ENCODE results near the gene ARID1B.

ARID1B gene

DNA sequence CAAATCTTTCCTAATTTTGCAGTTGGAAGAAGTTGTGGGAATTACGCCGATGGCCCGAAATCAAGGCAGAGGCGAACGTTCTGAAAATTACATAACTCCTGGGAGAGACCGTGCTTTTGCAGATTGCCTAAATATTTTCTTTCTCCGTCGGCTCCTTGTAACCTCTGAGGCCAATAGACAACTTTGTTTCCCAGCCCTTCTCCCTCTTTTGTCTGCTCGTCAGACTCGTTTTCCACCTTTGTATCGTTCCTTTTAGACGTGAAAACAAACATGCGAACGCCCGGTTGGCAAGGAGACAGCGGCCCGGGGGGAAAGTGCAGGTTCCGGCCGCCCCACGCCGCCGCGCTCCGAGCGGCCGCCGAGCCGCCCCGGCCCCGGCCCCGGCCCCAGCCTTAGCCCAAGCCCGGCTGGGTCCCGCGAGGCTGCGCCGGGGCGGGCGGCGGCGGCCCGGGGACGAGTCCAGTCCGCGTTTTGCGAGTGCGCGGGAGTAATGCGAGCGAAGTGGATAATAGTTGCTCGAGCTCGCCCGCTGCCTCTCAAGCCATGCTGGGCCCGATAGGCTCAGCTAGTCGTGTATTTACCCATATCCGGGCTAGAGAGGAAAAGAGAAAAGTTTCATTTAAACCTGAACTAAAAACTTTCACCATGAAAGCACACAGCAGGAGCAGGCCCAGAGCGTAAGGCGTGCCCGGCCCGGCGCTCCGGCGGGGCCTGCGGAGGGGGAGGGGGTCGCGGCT is at the start of gene ARID1B:
Gene ARID1B, plus strand, starts transcription at position 539 of the 737 bp plus-strand sequence. CDS start 303 bp downstream, outside the sequence.
- in situ Hi-C loops (cut with MboI; ENCODE audit: low sequenced_read_pairs), result no loop called here

DNA sequence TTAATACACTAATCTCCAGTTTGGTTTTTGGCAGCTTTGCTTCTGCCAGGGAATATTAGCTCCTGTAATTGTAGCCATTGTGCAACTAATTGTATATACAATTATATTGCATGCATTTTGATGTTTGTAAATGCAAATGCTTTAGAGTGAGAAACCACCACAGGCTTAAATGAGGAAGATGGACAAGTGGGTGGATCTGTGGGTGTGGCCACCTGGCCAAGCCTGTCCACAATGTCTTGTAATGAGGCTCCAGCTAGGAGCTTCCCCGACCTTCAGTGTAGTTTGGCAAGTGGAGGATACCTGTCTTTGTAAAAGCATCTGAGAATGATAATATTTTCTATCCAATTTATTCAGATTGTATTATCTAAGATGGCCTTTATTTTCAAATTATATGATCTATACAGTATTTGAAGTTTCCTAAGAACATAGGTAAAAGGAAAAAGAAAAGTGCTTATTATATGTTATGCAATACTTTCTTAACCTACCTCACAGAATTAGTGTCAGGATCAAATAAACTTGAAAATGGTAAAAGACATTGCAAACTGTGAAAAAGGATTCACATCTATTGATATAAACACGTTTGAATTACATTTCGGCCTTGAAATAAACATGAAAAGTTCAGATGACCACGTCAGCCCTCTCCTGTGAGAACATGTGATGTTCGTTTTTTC is 49.3 kb upstream of the ARID1B start:
- in situ Hi-C loops (cut with MboI; ENCODE audit: low sequenced_read_pairs), result no loop called here

DNA sequence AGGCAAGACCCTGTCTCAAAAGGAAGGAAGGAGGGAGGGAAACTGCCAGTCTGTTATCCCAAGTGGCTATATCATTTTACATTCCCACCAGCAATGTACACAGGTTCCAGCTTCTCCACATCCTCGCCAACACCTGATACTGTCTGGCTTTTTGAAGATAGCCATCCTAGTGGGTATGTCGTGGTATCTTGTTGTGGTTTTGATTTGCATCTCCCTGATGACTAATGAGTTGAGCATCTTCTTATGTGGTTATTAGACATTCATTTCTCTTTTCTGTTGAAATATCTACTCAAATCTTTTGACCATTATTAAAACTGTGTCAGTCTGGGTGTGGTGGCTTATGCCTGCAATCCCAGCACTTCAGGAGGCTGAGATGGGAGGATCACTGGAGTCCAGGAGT is 47.9 kb upstream of the ARID1B start:
- in situ Hi-C loops (cut with MboI; ENCODE audit: low sequenced_read_pairs), result no loop called here

DNA sequence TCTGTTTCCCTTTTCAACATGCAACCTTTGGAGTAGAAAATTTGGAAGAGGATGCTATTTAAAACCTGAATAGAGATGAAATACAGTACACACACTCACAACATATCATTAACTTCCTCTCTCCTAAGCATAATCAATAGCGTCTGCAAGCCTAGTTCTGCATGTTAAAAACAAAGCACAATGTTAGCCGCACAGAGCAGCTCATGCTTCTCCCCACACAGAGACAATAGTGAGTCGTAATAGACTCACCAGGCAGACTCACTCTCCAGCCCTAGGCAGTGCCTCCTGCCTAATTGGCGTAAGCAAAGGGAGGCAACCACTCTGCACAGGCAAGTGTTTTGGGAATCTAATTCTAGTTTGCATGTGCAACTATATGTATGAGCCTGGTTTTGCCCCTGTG is 45.8 kb upstream of the ARID1B start:
- in situ Hi-C loops (cut with MboI; ENCODE audit: low sequenced_read_pairs), result no loop called here

- in situ Hi-C loops (cut with MboI; ENCODE audit: low sequenced_read_pairs), result no loop called here
Measured at GRCh38 chr6:156735751-156736150, 41.4 kb upstream of the ARID1B start.

DNA sequence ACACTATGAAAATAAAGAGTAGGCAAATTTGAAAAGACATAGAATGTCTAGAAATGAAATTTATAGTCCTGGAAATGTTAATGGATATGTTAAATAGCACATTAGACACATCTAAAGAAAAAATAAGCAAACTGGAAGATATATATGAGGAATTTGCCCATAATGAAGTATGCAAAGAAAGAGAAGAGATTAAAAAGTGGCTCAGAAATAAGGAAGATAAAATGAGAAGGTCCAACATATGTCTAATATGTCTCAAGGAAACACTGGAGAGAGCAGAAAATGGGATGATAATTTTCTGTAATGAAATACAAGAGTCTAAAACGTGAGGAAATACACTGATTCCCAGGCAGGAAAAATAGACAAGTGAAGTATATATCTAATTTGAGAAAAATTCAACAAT is 36.6 kb upstream of the ARID1B start:
- in situ Hi-C loops (cut with MboI; ENCODE audit: low sequenced_read_pairs), result no loop called here

- in situ Hi-C loops (cut with MboI; ENCODE audit: low sequenced_read_pairs), result no loop called here
Measured at GRCh38 chr6:156741287-156742073, 35.7 kb upstream of the ARID1B start.

- in situ Hi-C loops (cut with MboI; ENCODE audit: low sequenced_read_pairs), result no loop called here
Measured at GRCh38 chr6:156747715-156748114, 29.5 kb upstream of the ARID1B start.

DNA sequence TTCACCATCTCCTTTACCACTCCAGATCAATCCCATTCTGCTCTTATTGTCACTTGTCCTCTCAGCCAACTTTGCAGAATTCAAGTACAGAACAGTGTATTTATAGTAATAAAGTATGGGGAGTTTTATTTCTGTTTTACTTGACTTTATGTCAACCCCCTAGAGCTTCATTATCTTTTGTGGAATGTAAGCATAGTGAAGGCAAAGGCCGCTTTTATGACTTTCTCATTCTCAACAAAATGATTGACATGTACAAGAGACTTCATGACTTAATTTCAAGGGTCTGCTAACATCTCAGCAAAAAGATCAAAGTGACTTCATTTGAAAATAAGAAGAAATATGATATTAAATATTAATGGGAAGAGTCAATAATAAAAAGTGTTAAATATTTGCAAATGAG is 28.7 kb upstream of the ARID1B start:
- in situ Hi-C loops (cut with MboI; ENCODE audit: low sequenced_read_pairs), result no loop called here

- in situ Hi-C loops (cut with MboI; ENCODE audit: low sequenced_read_pairs), result no loop called here
Measured at GRCh38 chr6:156752666-156753301, 24.4 kb upstream of the ARID1B start.

- in situ Hi-C loops (cut with MboI; ENCODE audit: low sequenced_read_pairs), result no loop called here
Measured at GRCh38 chr6:156756630-156757610, 20.3 kb upstream of the ARID1B start.

- in situ Hi-C loops (cut with MboI; ENCODE audit: low sequenced_read_pairs), result no loop called here
Measured at GRCh38 chr6:156757849-156758248, 19.3 kb upstream of the ARID1B start.

DNA sequence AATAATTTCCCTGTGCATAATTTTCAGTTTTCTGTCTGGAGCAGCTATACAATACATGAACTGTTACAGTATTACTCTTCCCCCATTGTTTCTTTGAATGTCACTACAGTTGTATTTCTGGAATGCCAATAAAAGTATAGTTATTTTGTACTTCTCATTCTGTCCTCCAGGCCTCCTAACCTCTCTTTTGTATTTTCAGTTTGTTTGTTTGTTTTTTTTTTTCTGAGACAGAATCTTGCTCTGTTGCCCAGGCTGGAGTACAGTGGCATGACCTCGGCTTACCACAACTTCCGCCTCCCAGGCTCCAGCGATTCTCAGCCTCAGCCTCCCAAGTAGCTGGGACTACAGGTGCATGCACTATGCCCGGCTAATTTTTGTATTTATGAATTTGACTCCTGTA is 16.8 kb upstream of the ARID1B start:
- in situ Hi-C loops (cut with MboI; ENCODE audit: low sequenced_read_pairs), result loop anchor here (10.0 kb wide), 1 partner anchor 66 kb away; no protein-coding TSS in a partner anchor

GRCh38 chr6:156762547-156762946 is 14.6 kb upstream of the ARID1B start:
- in situ Hi-C loops (cut with MboI; ENCODE audit: low sequenced_read_pairs), result loop anchor here (10.0 kb wide), 1 partner anchor 68 kb away; no protein-coding TSS in a partner anchor

GRCh38 chr6:156765117-156765516 is 12.1 kb upstream of the ARID1B start:
- in situ Hi-C loops (cut with MboI; ENCODE audit: low sequenced_read_pairs), result loop anchor here (10.0 kb wide), 1 partner anchor 70 kb away; no protein-coding TSS in a partner anchor

- in situ Hi-C loops (cut with MboI; ENCODE audit: low sequenced_read_pairs), result loop anchor here (10.0 kb wide), 1 partner anchor 73 kb away; no protein-coding TSS in a partner anchor
Measured at GRCh38 chr6:156767603-156768467, 9.3 kb upstream of the ARID1B start.

DNA sequence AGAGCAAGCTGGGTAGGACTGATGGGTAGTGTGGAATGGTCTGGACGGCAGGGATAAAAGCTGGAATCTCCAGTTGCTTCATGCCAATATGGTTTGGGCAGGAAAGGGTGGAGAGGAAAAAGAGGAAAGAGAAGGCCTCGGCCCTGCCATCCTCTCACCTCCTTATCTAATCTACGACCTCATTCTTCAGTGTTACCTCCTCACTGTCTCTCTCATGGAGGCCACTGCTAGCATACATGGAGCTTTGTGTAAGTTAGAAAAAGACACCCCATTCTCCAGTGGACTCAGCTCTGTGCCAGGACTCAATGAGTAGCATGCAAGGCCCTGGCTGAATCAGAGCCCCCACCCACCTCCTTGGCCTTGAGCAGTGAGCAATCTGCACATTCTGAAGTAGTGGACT is 6.1 kb upstream of the ARID1B start:
- in situ Hi-C loops (cut with MboI; ENCODE audit: low sequenced_read_pairs), result no loop called here

DNA sequence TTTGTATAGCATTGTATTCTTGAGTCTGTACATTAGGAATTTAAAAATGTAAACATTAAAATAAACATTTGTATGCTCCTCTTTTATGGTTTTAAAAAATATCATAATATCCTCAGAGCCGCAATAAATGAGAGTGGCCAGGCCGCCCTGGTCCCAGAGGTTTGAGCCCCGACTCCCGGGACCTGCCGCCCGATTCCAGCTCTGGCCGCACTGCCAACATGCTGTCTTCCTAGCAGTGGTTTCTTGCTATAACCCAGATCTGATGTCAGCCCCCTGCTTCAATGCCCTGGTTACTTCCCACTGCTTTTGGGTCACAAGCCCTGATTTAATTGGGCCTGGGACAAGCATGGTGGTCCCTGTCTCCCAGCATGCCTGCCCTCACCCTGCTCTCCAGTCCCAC is 5.4 kb upstream of the ARID1B start:
- in situ Hi-C loops (cut with MboI; ENCODE audit: low sequenced_read_pairs), result no loop called here

DNA sequence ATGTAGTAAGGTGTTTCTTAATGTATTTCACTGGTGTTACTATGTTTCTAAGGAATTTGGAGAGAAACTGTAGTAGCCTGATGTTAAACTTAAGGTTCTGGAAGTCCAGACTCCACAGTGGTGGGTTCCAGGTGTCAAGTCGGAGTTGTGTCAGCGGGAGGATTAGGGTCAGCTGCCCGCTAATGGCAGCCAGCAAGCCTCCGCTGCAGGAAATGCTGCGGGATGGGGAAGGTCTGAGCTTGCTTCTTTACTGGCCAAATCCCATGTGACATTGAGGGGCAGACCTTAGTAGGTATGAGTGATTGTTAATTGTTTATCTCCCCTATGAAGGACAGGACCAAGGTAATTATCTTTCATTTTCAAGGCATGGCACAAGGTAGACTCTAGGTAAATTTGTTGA is 3.7 kb upstream of the ARID1B start:
- in situ Hi-C loops (cut with MboI; ENCODE audit: low sequenced_read_pairs), result no loop called here

Measured in HL-60/S4 treated with phorbol 12-myristate 13-acetate at 8.2 ng/mL for 4 days and 3 days (cell line).